Thyroid gland (tissue), 4 donors: Measurements from ENCODE around the gene NUP37. TPM values are rescaled to one million over a fixed set of nuclear protein-coding genes. Genes with fewer than 3 reads are reported as not detected.

Experiments used
- DNase-seq, 2 donors: peaks; one replicate each; pipeline ENCODE4 v3.0.0-alpha.2; 2019
- H3K27ac ChIP-seq, 3 donors: fragments of 200-600 bp; sonication (generic); 1 replicate in 2 of 3; 2 replicates in 1 of 3; pipeline ENCODE4 v1.5.1; 2016 to 2019; ENCODE audit warnings: mild to moderate bottlenecking in 1 of 3, moderate library complexity in 1 of 3
- H3K27me3 ChIP-seq: fragments of 200-600 bp; sonication (generic); one replicate; pipeline ENCODE4 v1.5.1; 2019
- H3K36me3 ChIP-seq, 2 donors: fragments of 200-600 bp; sonication (generic); one replicate each; pipeline ENCODE4 v1.5.1; 2016 to 2019
- H3K4me1 ChIP-seq, 2 donors: fragments of 200-600 bp; sonication (generic); one replicate each; pipeline ENCODE4 v1.5.1; 2017 to 2019
- H3K4me3 ChIP-seq, 3 donors: fragments of 200-600 bp; sonication (generic); replicated peaks in 1 of 3; 1 replicate in 2 of 3; 2 replicates in 1 of 3; pipeline ENCODE4 v1.5.1; 2016; ENCODE audit warnings: mild to moderate bottlenecking in 1 of 3
- H3K9me3 ChIP-seq: fragments of 200-600 bp; sonication (generic); one replicate; pipeline ENCODE4 v1.5.1; 2017
- CTCF ChIP-seq, 6 experiments: fragments of 200-600 bp in 3 of 6; fragments of 450-650 bp in 3 of 6; sonication (generic) in 3 of 6; IDR thresholded peaks; one replicate each; pipeline ENCODE4 v1.5.1; 2016 to 2019; ENCODE audit warnings: antibody characterized with exemption in 6 of 6, mild to moderate bottlenecking in 2 of 6, inconsistent platforms in 1 of 6, moderate library complexity in 1 of 6
- POLR2A ChIP-seq, 2 donors: fragments of 450-650 bp; IDR thresholded peaks; one replicate each; pipeline ENCODE4 v1.6.1; 2017; ENCODE audit warnings: antibody characterized with exemption in 2 of 2, mild to moderate bottlenecking in 2 of 2, moderate library complexity in 1 of 2
- WGBS, 2 donors: methylation state at CpG; one replicate each; pipeline ENCODE4 v1.1.5; 2017; 5-methylcytosine and 5-hydroxymethylcytosine counted together
- intact Hi-C: fragments of 100-400 bp; cut with DNase I; formaldehyde crosslinking; loops from one replicate; pipeline ENCODE4 v1.15.1; 2023
- total RNA-seq, 4 donors: library from RNA; depleted of rRNA; stranded (reverse); fragments of >200 nt; gene quantifications; one replicate each; pipeline ENCODE4 v1.2.3, GENCODE V29; 2016

The NUP37 gene
- total RNA-seq, 4 donors from 2014 or later = 20.8 to 27.9 (median 24.6) TPM

- Histone ChIP-seq H3K4me1 (peaks cover 19 to 23% of the 10 kb centered on the region in 2 donors), H3K27me3 (no peaks in the 10 kb centered on the region), H3K27ac (peak overlapping the region in 1 of 3 donors; percentile 69), H3K9me3 (no peaks in the 10 kb centered on the region), H3K36me3 (peaks cover 2 to 9% of the 10 kb centered on the region in 2 donors), H3K4me3 (no peak overlapping the region)
- no peak for DNase-seq
- TF ChIP-seq CTCF (IDR thresholded peaks at IDR 0.05) (no peak), POLR2A (IDR thresholded peaks at IDR 0.05) (no peak)
- intact Hi-C loops = no loop called here
Observed at GRCh38 chr12:102053062-102053349, 66.9 kb downstream of the NUP37 start.

- Histone ChIP-seq H3K9me3 (no peaks in the 10 kb centered on the region), H3K36me3 (peaks cover 6 to 9% of the 10 kb centered on the region in 2 donors), H3K4me3 (no peak overlapping the region), H3K27me3 (no peaks in the 10 kb centered on the region), H3K4me1 (peaks cover 19 to 23% of the 10 kb centered on the region in 2 donors), H3K27ac (peak overlapping the region in 2 of 3 donors; percentile 20 to 69)
- intact Hi-C loops = no loop called here
- no peak for DNase-seq
- 90 to 91% methylated on average over 3 of the region's 4 CpGs for WGBS, 2 donors
- TF ChIP-seq POLR2A (IDR thresholded peaks at IDR 0.05) (no peak), CTCF (IDR thresholded peaks at IDR 0.05) (no peak)
Observed at GRCh38 chr12:102052192-102053061, 67.5 kb downstream of the NUP37 start.

- H3K36me3 ChIP-seq = peaks cover 6 to 9% of the 10 kb centered on the region in 2 donors
- H3K4me1 ChIP-seq = peaks cover 19 to 23% of the 10 kb centered on the region in 2 donors
- intact Hi-C loops = no loop called here
- 50 to 63% methylated on average over 1 of the region's 1 CpG for WGBS, 2 donors
- no peak for TF ChIP-seq POLR2A (IDR thresholded peaks at IDR 0.05)
- no peak for TF ChIP-seq CTCF (IDR thresholded peaks at IDR 0.05)
- no peak for DNase-seq
- no peak overlapping the region for H3K4me3 ChIP-seq
- H3K27me3 ChIP-seq = no peaks in the 10 kb centered on the region
- H3K9me3 ChIP-seq = no peaks in the 10 kb centered on the region
- H3K27ac ChIP-seq = peak overlapping the region in 2 of 3 donors; percentile 20 to 69
Observed at GRCh38 chr12:102051431-102051965, 68.4 kb downstream of the NUP37 start.

GRCh38 chr12:102050660-102051430 is 69.1 kb downstream of the NUP37 start:
- no peak for DNase-seq
- intact Hi-C loops = no loop called here
- H3K4me3 ChIP-seq = no peak overlapping the region
- peaks cover 19 to 23% of the 10 kb centered on the region in 2 donors for H3K4me1 ChIP-seq
- no peaks in the 10 kb centered on the region for H3K27me3 ChIP-seq
- 32 to 50% methylated on average over 1 of the region's 1 CpG for WGBS, 2 donors
- no peak for TF ChIP-seq POLR2A (IDR thresholded peaks at IDR 0.05)
- no peak for TF ChIP-seq CTCF (IDR thresholded peaks at IDR 0.05)
- peak overlapping the region in 2 of 3 donors; percentile 11 to 69 for H3K27ac ChIP-seq
- H3K9me3 ChIP-seq = no peaks in the 10 kb centered on the region
- H3K36me3 ChIP-seq = peaks cover 7 to 9% of the 10 kb centered on the region in 2 donors
